IMR-90 (cell line): Measurements from ENCODE around the gene BTBD6. TPM values are rescaled to one million over a fixed set of nuclear protein-coding genes. Genes with fewer than 3 reads are reported as not detected.
A peak's percentile ranks its signal among the peaks of the same experiment; 100 is the strongest.

Experiments used
- ATAC-seq: fragments of 200-7000 bp; cut with Tn5 transposase; 2 replicates; pipeline ENCODE4 v1.9.1; 2020; ENCODE audit warnings: low read depth, mild to moderate bottlenecking, moderate library complexity
- BruUV-seq: library from RNA; stranded (reverse); fragments of 400-500 nt; replicated peaks from 2 replicates; lab custom pipeline; 2021; lab: Mats Ljungman, UMichigan
- CTCF ChIA-PET: fragments of 300-600 bp; formaldehyde crosslinking; extraction: SDS; loops from one replicate; lab custom pipeline; 2021; ENCODE audit warnings: antibody characterized with exemption; lab: Yijun Ruan, JAX
- POLR2A ChIA-PET: fragments of 300-600 bp; sonication (Branson Sonifier 250); formaldehyde crosslinking; loops from one replicate; lab custom pipeline; 2022; ENCODE audit warnings: antibody characterized with exemption; ENCODE audit not compliant: unreplicated experiment; lab: Charles Lee
- DNase-seq: peaks from one replicate; pipeline ENCODE4 v3.0.0; 2013
- H2AFZ ChIP-seq: replicated peaks from 2 replicates; pipeline ENCODE3; 2013; ENCODE audit warnings: low read length, mild to moderate bottlenecking; ENCODE audit not compliant: poor library complexity
- H2AK5ac ChIP-seq: 2 replicates; pipeline ENCODE4 v1.6.1; 2013; ENCODE audit warnings: low read depth, low read length, inconsistent platforms
- H2AK9ac ChIP-seq: replicated peaks from 2 replicates; pipeline ENCODE3; 2013; ENCODE audit warnings: mild to moderate bottlenecking, low read depth, low read length, moderate library complexity; ENCODE audit not compliant: poor library complexity
- H2BK120ac ChIP-seq: 2 replicates; pipeline ENCODE4 v1.6.1; 2013; ENCODE audit warnings: low read depth, low read length, inconsistent platforms
- H2BK15ac ChIP-seq: 3 replicates; pipeline ENCODE4 v1.6.1; 2013; ENCODE audit warnings: low read depth, low read length, inconsistent platforms
- H2BK20ac ChIP-seq: 2 replicates; pipeline ENCODE4 v1.6.1; 2013; ENCODE audit warnings: low read depth, mild to moderate bottlenecking, inconsistent platforms, low read length, moderate library complexity
- H2BK5ac ChIP-seq: 2 replicates; pipeline ENCODE4 v1.6.1; 2013; ENCODE audit warnings: mild to moderate bottlenecking, low read depth, low read length, inconsistent platforms; ENCODE audit not compliant: poor library complexity, severe bottlenecking
- H3K14ac ChIP-seq: replicated peaks from 2 replicates; pipeline ENCODE4 v1.6.1; 2013; ENCODE audit warnings: low read depth, low read length, inconsistent platforms
- H3K18ac ChIP-seq: 2 replicates; pipeline ENCODE4 v1.6.1; 2013; ENCODE audit warnings: low read depth, low read length, control low read depth
- H3K23ac ChIP-seq: 2 replicates; pipeline ENCODE4 v1.6.1; 2013; ENCODE audit warnings: low read depth, low read length, inconsistent platforms
- H3K27ac ChIP-seq: 2 replicates; pipeline ENCODE4 v1.5.1; 2013; ENCODE audit warnings: mild to moderate bottlenecking, control low read depth, low read length; ENCODE audit not compliant: insufficient read depth
- H3K27me3 ChIP-seq: 2 replicates; pipeline ENCODE4 v1.6.1; 2013; ENCODE audit warnings: low read length; ENCODE audit not compliant: control insufficient read depth, insufficient read depth
- H3K36me3 ChIP-seq: 2 replicates; pipeline ENCODE4 v1.6.1; 2013; ENCODE audit warnings: low read length, mixed read lengths; ENCODE audit not compliant: control insufficient read depth, insufficient read depth
- H3K4ac ChIP-seq: 2 replicates; pipeline ENCODE4 v1.6.1; 2013; ENCODE audit warnings: low read depth, low read length, inconsistent platforms
- H3K4me1 ChIP-seq: 2 replicates; pipeline ENCODE4 v1.6.1; 2013; ENCODE audit warnings: low read length, mixed read lengths; ENCODE audit not compliant: control insufficient read depth, insufficient read depth
- H3K4me2 ChIP-seq: 2 replicates; pipeline ENCODE4 v1.6.1; 2013; ENCODE audit warnings: low read depth, mild to moderate bottlenecking, control low read depth, low read length, moderate library complexity
- H3K4me3 ChIP-seq: 2 replicates; pipeline ENCODE4 v1.5.1; 2013; ENCODE audit warnings: low read depth, mild to moderate bottlenecking, control low read depth, low read length, moderate library complexity; ENCODE audit not compliant: insufficient read depth
- H3K56ac ChIP-seq: 2 replicates; pipeline ENCODE4 v1.6.1; 2013; ENCODE audit warnings: low read length, inconsistent platforms; ENCODE audit not compliant: insufficient read depth; ENCODE audit errors: extremely low read depth
- H3K79me1 ChIP-seq, 2 experiments: 2 replicates each; pipeline ENCODE4 v1.6.1; 2013; ENCODE audit warnings: low read length in 2 of 2, inconsistent platforms in 1 of 2, low read depth in 1 of 2
- H3K9ac ChIP-seq: 2 replicates; pipeline ENCODE4 v1.6.1; 2013; ENCODE audit warnings: low read depth, low read length, control low read depth
- H3K9me1 ChIP-seq: 2 replicates; pipeline ENCODE4 v1.6.1; 2013; ENCODE audit warnings: low read length, inconsistent platforms; ENCODE audit not compliant: insufficient read depth
- H3K9me3 ChIP-seq: 2 replicates; pipeline ENCODE4 v1.6.1; 2013; ENCODE audit warnings: low read length; ENCODE audit not compliant: control insufficient read depth, insufficient read depth
- H4K20me1 ChIP-seq: 2 replicates; pipeline ENCODE4 v1.6.1; 2013; ENCODE audit warnings: low read length, inconsistent platforms; ENCODE audit not compliant: insufficient read depth
- H4K5ac ChIP-seq: 2 replicates; pipeline ENCODE4 v1.6.1; 2013; ENCODE audit warnings: mild to moderate bottlenecking, low read depth, low read length, control low read depth
- H4K8ac ChIP-seq, 2 experiments: 2 replicates each; pipeline ENCODE4 v1.6.1; 2013; ENCODE audit warnings: low read depth in 2 of 2, low read length in 2 of 2, control low read depth in 1 of 2, inconsistent platforms in 1 of 2
- H4K91ac ChIP-seq: 2 replicates; pipeline ENCODE4 v1.6.1; 2013; ENCODE audit warnings: low read depth, low read length, inconsistent platforms; ENCODE audit not compliant: insufficient read depth
- BHLHE40 ChIP-seq: fragments of 150-350 bp; IDR thresholded peaks from 2 replicates; pipeline ENCODE4 v1.6.1; 2016; ENCODE audit warnings: mild to moderate bottlenecking, low read depth, low read length
- CEBPB ChIP-seq: IDR thresholded peaks from 2 replicates; pipeline ENCODE4 v1.6.1; 2012; ENCODE audit warnings: low read depth, low read length, improper control_type of control experiment
- FOS ChIP-seq: fragments of 150-350 bp; IDR thresholded peaks from 2 replicates; pipeline ENCODE4 v1.6.1; 2016; ENCODE audit warnings: low read depth, low read length
- MAFK ChIP-seq: IDR thresholded peaks from 2 replicates; pipeline ENCODE4 v1.6.1; 2012; ENCODE audit warnings: low read depth, low read length, improper control_type of control experiment
- MXI1 ChIP-seq: IDR thresholded peaks from 2 replicates; pipeline ENCODE4 v1.6.1; 2012; ENCODE audit warnings: low read depth, mild to moderate bottlenecking, low read length, moderate library complexity, borderline replicate concordance
- NFE2L2 ChIP-seq: fragments of 150-350 bp; IDR thresholded peaks from 2 replicates; pipeline ENCODE4 v1.6.1; 2016; ENCODE audit warnings: low read depth, mild to moderate bottlenecking, low read length
- RAD21 ChIP-seq: IDR thresholded peaks from 2 replicates; pipeline ENCODE4 v1.6.1; 2012; ENCODE audit warnings: low read length, improper control_type of control experiment
- SMC3 ChIP-seq: fragments of 150-350 bp; IDR thresholded peaks from 2 replicates; pipeline ENCODE4 v1.6.1; 2016; ENCODE audit warnings: low read depth, mild to moderate bottlenecking, antibody characterized with exemption, low read length, moderate library complexity
- USF2 ChIP-seq: fragments of 150-350 bp; IDR thresholded peaks from 2 replicates; pipeline ENCODE4 v1.6.1; 2017; ENCODE audit warnings: mild to moderate bottlenecking, antibody characterized with exemption, low read length, low read depth
- WGBS, 2 experiments: methylation state at CpG; one replicate each; pipeline versions ENCODE4 v1.1.5 to v1.1.7; 2013; ENCODE audit warnings: missing lambda C conversion rate in 2 of 2; ENCODE audit not compliant: insufficient read length in 1 of 2; ENCODE audit errors: extremely low coverage in 2 of 2; 5-methylcytosine and 5-hydroxymethylcytosine counted together
- dilution Hi-C: fragments of 300-500 bp; cut with HindIII; formaldehyde crosslinking; loops from one replicate; pipeline ENCODE4 v1.14.3; 2018; ENCODE audit warnings: low sequenced_read_pairs; ENCODE audit not compliant: unreplicated experiment
- in situ Hi-C: fragments of 300-500 bp; cut with MboI; formaldehyde crosslinking; loops from 3 replicates; pipeline ENCODE4 v1.14.3; 2019; ENCODE audit warnings: low sequenced_read_pairs, inconsistent platforms, mixed read lengths
- intact Hi-C: fragments of 100-400 bp; cut with micrococcal nuclease; formaldehyde crosslinking; loops from 2 replicates; pipeline ENCODE4 v1.10.0; 2022
- polyA plus RNA-seq, 3 experiments: library from polyadenylated mRNA; depleted of rRNA; stranded (reverse); fragments of >200 nt; gene quantifications; 2 replicates each; pipeline ENCODE4 v1.2.3, GENCODE V29; 2012; ENCODE audit warnings: low replicate concordance in 1 of 3
- total RNA-seq: library from RNA; depleted of rRNA; stranded (reverse); fragments of >200 nt; gene quantifications from 2 replicates; pipeline ENCODE4 v1.2.3, GENCODE V29; 2012
- TF ChIP-seq, protein P1 (sequence below): conservative IDR thresholded peaks from 2 replicates; pipeline ENCODE4 v1.5.1; 2012; ENCODE audit warnings: mild to moderate bottlenecking, low read depth, low read length, improper control_type of control experiment

The BTBD6 gene
- total and polyA plus RNA-seq, 2 of the 4 experiments (the other 2 are of a cell fraction): 33.9 to 43.9 TPM

DNA sequence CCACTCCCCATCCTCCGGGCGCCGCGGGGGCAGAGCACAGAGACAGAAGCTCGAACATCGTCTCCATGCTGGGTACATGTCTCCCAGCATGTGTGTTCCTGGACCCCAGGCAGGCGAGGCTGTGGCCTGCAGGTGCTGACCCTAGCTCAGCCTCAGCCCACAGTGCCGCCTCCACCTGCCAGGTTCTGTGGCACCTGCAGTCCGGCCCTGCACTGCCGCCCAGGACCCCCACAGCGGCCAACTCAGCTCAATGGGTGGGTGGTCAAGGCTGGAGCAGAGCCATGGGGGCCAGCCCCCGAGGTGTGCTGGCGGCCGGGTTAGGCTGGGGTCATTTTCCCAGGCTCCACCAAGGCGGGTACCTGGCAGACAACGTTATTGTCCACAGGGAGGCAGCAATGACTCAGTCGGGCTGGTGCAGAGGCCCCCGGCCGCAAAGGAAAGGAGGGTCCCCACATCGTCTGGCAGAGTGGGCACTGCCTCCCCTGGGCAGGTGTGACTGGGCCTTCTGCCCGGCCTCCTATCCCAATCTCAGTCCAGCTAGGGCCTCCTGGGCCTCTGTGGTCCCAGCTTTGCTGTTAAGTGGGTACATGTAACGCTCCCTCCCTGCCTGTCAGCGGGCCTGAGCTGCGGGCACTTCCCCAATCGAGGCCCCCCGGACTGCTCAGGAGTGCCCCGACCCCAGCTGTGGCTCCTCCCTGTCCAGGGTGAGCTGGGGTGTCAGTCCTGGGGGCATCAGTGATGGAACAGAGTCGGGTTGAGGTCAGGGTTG lies 47.0 kb upstream of the BTBD6 start (continued):
- TF ChIP-seq, protein P1, sequence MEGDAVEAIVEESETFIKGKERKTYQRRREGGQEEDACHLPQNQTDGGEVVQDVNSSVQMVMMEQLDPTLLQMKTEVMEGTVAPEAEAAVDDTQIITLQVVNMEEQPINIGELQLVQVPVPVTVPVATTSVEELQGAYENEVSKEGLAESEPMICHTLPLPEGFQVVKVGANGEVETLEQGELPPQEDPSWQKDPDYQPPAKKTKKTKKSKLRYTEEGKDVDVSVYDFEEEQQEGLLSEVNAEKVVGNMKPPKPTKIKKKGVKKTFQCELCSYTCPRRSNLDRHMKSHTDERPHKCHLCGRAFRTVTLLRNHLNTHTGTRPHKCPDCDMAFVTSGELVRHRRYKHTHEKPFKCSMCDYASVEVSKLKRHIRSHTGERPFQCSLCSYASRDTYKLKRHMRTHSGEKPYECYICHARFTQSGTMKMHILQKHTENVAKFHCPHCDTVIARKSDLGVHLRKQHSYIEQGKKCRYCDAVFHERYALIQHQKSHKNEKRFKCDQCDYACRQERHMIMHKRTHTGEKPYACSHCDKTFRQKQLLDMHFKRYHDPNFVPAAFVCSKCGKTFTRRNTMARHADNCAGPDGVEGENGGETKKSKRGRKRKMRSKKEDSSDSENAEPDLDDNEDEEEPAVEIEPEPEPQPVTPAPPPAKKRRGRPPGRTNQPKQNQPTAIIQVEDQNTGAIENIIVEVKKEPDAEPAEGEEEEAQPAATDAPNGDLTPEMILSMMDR: no peak

DNA sequence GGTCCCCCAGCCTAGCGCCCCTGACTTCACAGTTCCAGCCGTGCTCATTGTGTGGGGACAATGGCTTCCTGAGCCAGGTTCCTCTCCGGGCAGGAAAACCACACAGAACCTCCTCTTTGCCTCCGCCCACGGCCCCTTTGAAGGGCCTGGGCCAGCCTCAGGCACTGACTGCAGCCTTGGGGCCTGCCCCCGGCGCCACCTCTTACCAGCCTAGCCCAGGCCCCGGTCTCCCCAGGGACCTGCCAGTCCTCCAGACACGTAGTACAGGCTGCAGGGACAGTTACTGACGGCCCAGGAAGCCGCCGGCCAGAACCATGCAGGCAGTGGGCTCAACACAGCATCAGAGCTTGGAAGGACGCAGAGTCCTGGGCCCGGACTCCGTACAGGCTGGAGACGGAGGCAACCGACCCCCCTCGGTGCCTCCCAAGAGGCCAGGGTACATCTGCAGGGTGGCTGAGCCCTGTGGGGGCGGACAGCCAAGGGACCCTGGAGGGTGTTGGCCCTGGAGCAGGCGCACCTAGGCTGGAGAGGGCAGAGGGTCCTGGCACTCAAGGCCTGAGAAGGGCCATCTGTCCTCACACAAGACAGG lies 46.3 kb upstream of the BTBD6 start:
- H3K27me3 ChIP-seq: peaks cover 18% of the 10 kb centered on the region
- H3K9me1 ChIP-seq: no peaks in the 10 kb centered on the region
- H2BK120ac ChIP-seq: no peak overlapping the region
- no peaks in the 10 kb centered on the region for H3K9me3 ChIP-seq
- H2AK5ac ChIP-seq: no peak overlapping the region
- BruUV-seq: no TSS peak
- in situ Hi-C loops: loop anchor here (5.0 kb wide), 1 partner anchor 80 kb away; no protein-coding TSS in a partner anchor
- no peak overlapping the region for H2AFZ ChIP-seq
- H3K9ac ChIP-seq: no peak overlapping the region
- H3K56ac ChIP-seq: no peak overlapping the region
- H3K4me2 ChIP-seq: no peak overlapping the region
- H3K79me1 ChIP-seq: no peaks in the 10 kb centered on the region
- dilution Hi-C loops: no loop called here
- no peak overlapping the region for H4K91ac ChIP-seq
- peaks cover 1% of the 10 kb centered on the region; the same call in 1 of the 2 replicates for H3K4me1 ChIP-seq
- H2BK20ac ChIP-seq: no peak overlapping the region
- no peak overlapping the region for H3K27ac ChIP-seq
- DNase-seq (no peak), ATAC-seq (no peak)
- H3K23ac ChIP-seq: no peak overlapping the region
- H3K4me3 ChIP-seq: no peak overlapping the region
- no peak overlapping the region for H4K5ac ChIP-seq
- peak overlapping the region; percentile 76 for H2AK9ac ChIP-seq
- H4K8ac ChIP-seq: no peak overlapping the region
- no peak overlapping the region for H3K14ac ChIP-seq
- no peak overlapping the region for H3K18ac ChIP-seq
- ChIA-PET CTCF (interaction anchor here (1.3 kb wide), 1 partner anchor 150 kb away, joined by 6 read pairs; no protein-coding TSS in a partner anchor), POLR2A (no interaction called here)
- H3K4ac ChIP-seq: no peak overlapping the region
- no peak overlapping the region for H2BK5ac ChIP-seq
- H4K20me1 ChIP-seq: peaks cover 9% of the 10 kb centered on the region
- intact Hi-C loops: no loop called here
- 78% methylated on average over 18 of the region's 20 CpGs; no CpG with 5 or more reads in 1 of the 2 experiments for WGBS, 2 experiments
- no peaks in the 10 kb centered on the region for H3K36me3 ChIP-seq
- no peak overlapping the region for H2BK15ac ChIP-seq
- TF ChIP-seq, protein P1: no peak
- TF ChIP-seq SMC3 (no peak), MAFK (no peak), USF2 (no peak), CEBPB (no peak), NFE2L2 (no peak), RAD21 (no peak), FOS (no peak), MXI1 (no peak), BHLHE40 (no peak)
